Right renal cortex interstitium (tissue), 3 donors: ENCODE results near the gene WDR18. TPM values are rescaled to one million over a fixed set of nuclear protein-coding genes. Genes with fewer than 3 reads are reported as not detected.

Experiments
- DNase-seq, 3 donors: peaks; one replicate each; pipeline ENCODE4 v3.0.0-alpha.2; 2013; ENCODE audit warnings: low read depth in 3 of 3, low spot score in 2 of 3
- polyA plus RNA-seq, 3 donors: library from polyadenylated mRNA; unstranded; fragments of 120-200 nt; gene quantifications; one replicate each; pipeline ENCODE4 v1.2.1, GENCODE V29; 2013; ENCODE audit not compliant: insufficient read length in 3 of 3

The WDR18 gene
- polyA plus RNA-seq, 3 donors, result 31.1 to 34.6 (median 34.3) TPM

DNA sequence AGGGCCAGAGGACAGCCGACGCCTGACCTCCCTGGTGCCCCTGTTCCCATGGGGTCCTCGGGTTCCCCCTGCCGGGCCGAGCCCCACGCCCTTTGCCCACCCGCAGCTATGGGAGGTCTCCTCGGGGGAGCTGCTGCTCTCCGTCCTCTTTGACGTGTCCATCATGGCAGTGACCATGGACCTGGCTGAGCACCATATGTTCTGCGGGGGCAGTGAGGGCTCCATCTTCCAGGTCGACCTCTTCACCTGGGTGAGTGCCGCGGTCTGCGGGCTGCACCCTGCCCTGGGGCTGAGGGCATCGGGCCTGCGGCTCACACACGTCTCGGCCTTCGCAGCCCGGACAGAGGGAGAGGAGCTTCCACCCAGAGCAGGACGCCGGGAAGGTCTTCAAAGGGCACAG is 6.6 kb downstream of the WDR18 start:
- no peak for DNase-seq

DNA sequence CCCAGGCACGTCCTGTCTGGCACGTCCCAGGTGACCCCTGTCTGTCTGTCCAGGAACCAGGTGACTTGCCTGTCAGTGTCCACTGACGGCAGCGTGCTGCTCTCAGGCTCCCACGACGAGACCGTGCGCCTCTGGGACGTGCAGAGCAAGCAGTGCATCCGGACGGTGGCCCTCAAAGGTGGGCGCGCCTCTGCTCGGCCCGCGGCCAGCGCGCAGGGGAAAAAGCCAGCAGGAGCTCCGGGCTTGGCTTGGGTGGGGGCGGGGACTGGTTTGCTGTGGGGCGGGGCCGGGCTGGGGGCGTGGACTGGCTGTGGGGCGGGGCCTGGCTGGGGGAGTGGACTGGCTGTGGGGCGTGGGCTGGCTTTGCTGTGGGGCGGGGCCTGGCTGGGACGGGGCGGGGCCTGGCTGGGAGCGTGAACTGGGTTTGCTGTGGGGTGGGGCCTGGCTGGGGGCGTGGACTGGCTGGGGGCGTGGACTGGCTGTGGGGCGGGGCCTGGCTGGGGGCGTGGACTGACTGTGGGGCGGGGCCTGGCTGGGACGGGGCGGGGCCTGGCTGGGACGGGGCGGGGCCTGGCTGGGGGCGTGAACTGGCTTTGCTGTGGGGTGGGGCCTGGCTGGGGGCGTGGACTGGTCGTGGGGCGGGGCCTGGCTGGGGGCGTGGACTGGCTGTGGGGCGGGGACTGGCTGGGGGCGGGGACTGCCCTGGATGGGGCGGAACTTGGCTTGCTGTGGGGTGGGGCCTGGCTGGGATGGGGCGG is 7.2 kb downstream of the WDR18 start:
- no peak for DNase-seq

DNA sequence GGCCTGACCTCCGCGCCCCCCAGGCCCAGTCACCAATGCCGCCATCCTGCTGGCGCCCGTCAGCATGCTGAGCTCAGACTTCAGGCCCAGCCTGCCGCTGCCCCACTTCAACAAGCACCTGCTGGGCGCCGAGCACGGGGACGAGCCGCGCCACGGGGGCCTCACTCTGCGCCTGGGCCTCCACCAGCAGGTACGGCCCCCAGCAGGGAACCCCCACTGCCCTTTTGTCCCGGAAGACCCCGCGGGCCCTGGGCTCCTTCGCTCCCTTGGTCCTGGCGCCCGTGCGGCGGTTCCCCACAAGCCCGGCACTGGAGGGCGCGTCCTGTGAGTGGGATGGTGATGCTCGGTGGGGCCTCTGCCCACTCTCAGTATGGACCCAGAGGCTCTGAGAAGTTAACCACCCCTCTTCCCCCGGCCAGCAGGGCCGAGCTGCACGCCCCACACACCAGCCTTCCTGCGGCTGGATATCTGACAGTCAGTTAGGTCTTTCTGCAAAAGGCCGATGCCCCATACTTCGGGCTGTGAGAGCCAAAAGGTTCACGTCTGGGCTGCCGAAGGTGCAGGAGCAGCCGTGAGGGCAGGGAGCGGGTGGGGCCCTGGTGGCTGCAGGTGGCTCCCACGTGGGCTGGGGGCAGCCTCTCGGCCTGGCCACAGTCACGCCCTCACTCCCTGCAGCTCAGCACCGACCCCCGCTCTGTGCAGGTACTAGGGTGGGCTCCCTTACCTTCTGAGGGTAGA is 8.0 kb downstream of the WDR18 start:
- no peak for DNase-seq

DNA sequence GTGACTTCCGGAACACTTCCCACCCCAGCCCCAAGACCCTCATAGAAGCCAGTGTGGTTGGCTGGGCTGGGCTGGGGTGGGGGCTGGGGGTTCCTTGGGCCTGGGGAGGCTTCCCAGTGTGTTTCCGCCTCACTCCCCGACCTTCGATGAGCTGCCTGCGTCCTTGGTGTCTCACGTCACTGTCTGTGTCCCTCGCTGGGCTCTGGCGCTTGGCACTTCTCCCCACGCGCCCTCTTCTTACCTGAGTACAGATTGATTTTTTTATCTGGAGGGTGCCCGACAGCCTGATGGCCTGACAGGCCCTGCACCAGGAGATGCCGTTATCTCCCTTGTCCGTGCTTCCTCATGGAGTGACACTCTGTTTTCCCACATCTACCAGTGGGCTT is 8.5 kb downstream of the WDR18 start:
- DNase-seq, result no peak

DNA sequence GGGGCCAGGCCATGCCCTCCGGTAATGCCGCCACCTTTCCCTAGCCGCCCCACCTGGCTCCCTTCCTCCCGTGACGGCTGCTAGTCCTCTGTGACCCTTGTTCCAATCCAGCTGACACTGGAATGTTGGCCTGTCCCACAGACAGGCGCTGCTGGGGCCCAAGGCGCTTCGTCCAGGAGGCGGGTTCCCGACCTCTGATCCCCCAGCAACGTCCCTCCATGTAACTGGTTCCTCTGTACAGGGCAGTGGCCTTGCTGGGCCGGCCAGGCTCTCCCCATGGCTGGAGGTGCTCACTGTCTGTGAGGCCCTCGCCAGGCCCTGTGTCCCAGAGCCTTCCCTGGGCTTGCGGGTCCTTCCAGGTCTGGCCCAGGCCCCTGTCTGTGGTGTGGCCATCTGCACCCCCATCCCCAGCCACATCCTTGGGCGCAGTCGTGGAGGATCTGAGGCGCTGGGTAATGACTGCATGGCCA is 9.3 kb downstream of the WDR18 start:
- no peak for DNase-seq

DNA sequence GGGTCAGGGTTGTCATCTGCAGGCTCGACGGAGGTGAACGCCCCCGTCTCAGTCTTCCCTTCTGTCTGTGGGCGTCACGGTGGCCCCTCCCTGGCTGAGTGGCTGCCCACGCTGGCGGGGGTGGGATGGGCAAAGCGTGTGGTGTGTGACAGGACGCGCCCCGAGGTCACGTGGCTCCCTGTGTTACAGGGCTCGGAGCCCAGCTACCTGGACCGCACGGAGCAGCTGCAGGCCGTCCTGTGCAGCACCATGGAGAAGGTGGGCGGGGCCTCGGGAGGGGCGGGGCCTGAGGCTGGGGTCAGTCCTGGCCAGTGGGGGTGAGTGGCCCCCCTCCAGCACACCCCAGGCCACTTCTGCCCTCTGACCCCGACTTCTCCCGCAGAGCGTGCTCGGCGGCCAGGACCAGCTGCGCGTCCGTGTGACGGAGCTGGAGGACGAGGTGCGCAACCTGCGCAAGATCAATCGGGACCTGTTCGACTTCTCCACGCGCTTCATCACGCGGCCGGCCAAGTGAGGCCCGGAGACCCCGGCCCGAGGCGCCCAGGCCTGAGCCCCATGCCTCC is 9.8 kb downstream of the WDR18 start:
- DNase-seq, result no peak

DNA sequence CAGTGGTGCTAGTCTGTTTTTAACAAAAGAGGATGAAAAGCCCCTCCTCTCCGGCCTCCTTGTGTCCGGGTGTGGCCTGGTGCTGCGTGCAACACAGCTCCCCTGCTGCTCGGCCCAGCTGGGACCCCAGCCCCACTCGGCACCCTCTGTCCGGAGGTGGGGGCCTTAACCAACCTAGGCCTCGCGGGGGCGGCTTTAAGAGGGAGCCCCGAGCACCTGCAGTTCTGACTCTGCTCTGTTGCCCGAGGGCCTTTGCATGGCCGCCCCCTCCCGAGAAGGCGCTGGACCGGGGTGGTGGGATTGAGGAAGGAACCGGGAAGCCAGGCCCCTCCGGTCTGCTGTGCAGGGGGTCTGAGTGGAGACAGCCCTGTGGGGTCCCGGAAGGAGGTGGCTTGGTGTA is 10.4 kb downstream of the WDR18 start:
- no peak for DNase-seq

DNA sequence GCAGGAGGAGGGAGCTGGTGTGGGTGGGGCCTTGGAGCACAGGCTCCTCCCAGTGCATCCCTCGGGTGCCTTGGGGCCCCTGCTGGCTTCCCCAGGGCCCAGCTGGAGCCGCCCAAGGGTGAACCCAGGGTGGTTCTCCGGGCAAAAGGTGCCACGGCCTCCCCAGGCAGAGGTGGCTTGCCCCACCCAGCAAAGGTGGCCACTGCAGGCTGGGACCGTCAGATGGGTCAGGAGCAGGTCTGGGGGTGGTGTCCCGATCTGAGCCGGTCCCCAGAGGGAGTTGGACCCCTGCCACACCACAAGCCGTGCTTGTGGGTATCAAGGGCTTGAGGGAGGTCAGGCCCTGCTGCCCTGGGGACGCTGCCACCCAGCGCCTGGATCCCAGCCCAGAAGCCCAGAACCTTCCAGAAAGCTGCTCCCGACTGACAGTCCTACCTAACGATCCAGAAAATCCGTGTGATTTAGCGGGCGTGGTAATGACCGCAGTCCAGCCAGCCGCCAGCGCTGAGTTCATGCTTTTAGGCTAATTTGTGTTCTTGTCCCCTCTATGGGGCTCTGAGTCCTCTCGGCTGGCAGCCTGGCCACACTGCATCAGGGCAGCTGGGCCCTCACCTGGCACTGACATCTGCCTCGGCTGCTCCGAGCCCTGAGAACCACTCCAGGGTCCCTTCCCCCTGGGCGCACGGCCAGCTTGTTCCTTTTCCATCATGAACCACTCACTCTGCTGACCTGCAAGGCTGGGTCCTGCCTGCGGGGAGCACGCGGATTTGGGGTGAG is 11.1 kb downstream of the WDR18 start:
- DNase-seq, result no peak

DNA sequence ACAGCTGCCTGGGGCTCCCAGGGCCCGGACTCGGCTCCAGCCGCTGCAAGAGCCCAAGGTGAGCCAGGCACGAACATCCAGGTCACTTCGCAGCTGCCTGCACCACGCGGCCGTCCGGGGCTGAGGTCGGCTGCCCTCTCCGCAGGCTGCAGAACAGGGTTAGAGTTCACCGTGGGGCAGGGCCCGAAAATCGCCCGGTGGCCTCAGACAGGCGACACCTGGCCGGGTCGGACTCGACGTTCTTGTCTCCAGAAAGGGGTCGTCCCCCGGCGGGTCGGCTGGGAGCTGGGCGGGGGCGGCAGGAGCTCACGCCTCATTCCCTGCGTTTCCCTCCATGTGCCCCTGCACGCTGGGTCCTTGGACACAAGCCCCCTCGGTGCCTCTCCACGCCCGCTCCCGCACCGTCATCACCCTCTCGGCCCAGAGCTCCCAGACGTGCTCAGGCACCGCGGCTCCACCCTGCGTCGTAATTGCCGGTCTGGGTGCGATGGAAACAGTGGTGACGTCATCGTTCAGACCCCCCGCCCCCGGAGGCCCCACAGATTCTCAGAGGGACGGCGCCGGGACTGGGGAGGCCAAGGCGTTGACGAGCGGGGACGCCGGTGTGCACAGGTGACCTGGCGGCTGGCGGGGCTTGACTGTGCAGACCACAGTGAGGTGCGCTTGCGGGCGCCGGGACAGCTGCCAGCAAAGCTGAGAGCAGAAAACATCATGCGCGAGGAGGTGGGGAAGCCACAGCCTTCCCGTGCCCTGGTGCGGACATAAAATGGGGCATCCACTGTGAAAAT is 12.1 kb downstream of the WDR18 start:
- DNase-seq, result no peak

DNA sequence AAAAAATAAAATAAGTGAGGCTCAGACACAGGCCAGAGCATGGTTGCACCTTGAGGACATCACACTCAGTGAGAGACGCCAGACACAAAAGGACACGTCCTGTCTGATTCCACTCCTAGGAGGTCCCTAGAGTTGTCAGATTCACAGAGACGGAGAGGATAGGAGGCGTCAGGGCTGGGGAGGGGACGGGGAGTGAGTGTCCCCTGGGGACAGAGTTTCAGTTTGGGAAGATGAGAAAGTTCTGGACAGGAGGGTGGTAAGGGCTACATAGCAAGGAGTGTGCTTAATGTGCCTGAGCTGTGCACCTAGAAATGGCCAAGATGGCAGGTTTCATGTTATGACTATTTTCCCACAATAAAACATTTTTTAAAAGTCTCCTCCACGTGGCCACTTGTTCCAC is 13.9 kb downstream of the WDR18 start:
- DNase-seq, result no peak

DNA sequence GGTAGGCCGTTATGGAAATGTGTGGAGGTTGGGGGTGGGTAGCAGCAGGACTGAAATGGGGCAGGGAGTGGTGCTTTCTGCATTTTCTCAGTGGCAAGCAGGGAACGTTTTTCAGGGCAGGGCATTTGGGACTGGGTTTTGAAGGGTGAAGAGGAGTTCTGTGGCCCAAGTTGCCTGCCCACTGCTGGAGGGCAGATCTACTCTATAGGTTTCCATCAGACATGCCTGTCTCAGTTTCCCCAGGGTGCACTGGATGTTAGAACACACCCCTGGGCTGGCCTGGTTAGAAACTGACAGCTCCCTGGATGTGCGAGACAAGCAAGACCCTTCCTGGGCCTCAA is 15.2 kb downstream of the WDR18 start:
- DNase-seq, result no peak

DNA sequence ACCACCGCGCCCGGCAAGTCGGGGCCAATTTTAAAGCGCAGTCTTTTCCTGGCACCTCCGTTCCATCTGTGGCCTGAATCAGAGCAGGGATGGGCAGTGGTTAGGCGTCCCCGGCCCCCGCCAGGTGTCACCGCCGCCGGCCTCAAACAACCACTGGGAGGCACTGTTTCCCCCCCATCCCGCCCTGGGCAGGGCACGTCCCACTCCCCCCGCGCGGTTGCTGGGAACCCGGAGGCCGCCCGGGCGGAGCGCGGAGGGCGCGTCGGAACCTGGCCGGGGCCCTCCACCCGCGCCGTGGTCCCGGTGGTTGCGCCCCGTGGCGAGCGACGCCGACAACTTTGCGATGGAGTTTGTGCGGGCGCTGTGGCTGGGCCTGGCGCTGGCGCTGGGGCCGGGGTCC is 15.9 kb downstream of the WDR18 start, which contains the start of gene GRIN3B:
Gene GRIN3B (plus strand): TSS at position 325 of the 400 bp plus-strand sequence. CDS start 19 bp downstream, at position 344.
- no peak for DNase-seq

DNA sequence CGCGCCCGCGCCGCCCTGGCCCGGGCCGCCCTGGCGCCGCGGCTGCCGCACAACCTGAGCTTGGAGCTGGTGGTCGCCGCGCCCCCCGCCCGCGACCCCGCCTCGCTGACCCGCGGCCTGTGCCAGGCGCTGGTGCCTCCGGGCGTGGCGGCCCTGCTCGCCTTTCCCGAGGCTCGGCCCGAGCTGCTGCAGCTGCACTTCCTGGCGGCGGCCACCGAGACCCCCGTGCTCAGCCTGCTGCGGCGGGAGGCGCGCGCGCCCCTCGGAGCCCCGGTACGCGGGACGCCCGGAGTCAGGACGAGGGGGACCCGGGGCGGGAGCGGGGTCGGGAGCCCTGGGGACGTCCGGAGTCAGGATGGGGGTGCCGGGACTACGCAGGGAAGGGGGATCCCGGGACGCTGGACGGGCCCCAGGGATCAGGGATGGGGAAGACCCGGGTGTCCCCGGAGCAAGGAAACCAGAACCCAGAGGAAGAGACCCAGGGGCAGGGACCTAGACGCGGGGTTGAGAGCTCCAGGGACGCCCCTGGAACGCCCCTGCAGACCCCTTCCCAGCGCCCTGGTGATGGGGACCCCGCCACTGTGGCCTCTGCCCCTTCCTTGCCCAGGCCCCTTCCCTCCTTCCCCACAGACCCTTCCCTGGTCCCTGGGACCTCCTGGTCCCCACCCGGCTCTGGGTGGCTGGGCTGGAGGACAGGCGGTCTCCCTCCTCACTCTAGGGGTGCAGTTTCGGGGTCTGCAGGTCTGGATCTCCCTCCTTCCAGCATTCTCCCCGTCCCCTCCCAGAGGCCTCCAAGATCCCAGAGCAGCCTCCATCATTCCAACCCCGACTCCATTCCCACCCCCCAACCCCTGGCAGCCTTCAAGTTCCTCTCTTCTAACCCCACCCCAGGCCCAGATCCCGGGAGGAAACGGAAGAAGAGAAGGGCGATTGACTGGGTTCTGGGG is 16.7 kb downstream of the WDR18 start:
- no peak for DNase-seq

DNA sequence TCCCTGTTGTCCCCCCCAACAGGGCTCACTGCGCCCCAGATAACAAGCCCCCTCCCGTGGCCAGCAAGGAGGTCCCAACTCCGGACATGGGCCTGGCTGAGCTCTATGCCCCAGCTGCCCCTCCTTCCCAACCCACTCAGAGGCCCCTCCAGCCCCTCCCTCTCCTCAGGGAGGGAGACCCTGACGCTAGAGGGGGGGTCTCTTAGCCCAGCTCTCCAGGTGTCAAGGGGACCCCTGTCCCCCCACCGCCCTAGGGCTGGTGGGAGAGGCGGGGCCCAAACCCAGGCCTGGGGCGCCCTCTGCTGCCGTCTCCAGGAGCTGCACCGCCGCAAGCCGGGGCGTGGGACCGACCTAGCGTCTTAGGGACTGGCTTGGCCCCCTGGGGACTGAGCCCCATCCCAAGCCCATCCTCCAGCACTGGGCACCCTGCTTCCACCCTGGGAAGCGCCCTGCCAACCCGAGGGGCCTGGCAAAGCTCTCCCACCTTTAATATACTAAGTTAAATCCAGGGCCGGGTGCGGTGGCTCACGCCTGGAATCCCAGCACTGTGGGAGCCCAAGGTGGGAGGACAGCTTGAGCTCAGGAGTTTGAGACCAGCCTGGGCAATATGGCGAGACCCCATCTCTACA is 17.5 kb downstream of the WDR18 start:
- DNase-seq, result no peak

DNA sequence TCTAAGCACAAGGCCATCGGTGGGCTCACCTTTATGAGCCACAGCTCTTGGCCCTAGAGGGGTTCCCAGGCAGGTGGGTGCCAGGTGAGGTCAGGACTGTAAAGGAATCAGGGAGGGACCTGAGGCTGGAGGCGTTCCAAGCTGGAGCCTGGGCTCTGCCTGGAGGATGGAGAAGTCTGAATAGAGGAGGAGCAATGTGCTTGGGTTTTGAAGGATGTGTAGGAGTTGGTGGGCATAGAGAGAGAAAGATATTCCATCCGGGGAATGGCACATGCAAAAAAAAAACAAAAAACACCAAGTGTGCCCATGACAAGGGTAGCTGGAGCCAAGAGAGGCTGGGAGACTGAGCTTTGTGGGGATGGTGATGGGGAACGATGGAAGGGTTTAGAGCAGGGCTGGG is 18.5 kb downstream of the WDR18 start:
- DNase-seq, result no peak

DNA sequence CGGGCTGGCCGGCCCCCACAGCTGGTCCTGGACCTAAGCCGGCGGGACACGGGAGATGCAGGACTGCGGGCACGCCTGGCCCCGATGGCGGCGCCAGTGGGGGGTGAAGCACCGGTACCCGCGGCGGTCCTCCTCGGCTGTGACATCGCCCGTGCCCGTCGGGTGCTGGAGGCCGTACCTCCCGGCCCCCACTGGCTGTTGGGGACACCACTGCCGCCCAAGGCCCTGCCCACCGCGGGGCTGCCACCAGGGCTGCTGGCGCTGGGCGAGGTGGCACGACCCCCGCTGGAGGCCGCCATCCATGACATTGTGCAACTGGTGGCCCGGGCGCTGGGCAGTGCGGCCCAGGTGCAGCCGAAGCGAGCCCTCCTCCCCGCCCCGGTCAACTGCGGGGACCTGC is 19.1 kb downstream of the WDR18 start:
- DNase-seq, result no peak

DNA sequence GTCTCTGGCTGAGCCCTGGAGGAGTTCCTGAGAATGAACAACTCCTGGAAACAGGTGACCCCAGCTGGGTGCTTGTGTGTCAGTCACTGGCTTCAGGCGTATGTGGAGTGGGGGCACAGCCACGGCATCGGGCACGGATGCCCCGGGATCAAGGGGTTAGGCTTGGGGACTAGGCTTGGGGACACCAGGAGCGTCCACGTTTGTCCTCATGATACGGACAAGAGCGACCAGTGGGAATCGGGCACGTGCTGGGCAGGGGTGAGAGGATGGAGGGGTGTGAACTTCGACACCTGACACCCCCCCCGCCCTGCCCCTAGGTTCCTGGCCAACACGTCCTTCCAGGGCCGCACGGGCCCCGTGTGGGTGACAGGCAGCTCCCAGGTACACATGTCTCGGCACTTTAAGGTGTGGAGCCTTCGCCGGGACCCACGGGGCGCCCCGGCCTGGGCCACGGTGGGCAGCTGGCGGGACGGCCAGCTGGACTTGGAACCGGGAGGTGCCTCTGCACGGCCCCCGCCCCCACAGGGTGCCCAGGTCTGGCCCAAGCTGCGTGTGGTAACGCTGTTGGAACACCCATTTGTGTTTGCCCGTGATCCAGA is 20.2 kb downstream of the WDR18 start:
- no peak for DNase-seq
